Sigmoid colon (tissue), 3 donors: ENCODE data around the gene IMMP2L.

ENCODE experiments used
- POLR2A ChIP-seq, 2 donors: fragments of 450-650 bp; IDR thresholded peaks; one replicate each; pipeline ENCODE4 v1.6.1; 2016; ENCODE audit warnings: antibody characterized with exemption in 2 of 2, mild to moderate bottlenecking in 2 of 2, moderate library complexity in 2 of 2
- TF ChIP-seq, protein P1 (sequence below), 4 experiments: fragments of 450-650 bp in 3 of 4; fragments of 200-600 bp in 1 of 4; IDR thresholded peaks; one replicate each; pipeline ENCODE4 v1.5.1; 2016 to 2019; ENCODE audit warnings: antibody characterized with exemption in 4 of 4, mild to moderate bottlenecking in 3 of 4, moderate library complexity in 2 of 4

DNA sequence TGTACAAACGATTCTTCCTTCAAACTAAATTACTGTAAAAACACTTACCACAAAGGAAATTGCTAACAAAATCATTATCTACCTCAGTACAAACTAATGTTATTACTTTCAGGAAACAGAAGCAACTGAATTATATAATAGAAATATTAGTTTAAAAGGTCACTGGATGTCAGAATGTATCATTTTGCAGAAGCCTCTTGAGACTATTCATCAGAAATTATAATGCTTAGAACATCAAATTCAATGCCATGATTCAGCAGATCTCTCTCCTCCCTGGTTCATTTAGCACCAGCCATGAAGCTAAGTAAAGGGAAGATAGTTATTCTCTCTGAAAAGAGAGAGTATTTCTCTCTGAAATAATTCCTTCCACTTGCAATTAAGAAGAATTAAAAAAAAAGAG lies 223.3 kb downstream of the IMMP2L start:
- TF ChIP-seq, protein P1, sequence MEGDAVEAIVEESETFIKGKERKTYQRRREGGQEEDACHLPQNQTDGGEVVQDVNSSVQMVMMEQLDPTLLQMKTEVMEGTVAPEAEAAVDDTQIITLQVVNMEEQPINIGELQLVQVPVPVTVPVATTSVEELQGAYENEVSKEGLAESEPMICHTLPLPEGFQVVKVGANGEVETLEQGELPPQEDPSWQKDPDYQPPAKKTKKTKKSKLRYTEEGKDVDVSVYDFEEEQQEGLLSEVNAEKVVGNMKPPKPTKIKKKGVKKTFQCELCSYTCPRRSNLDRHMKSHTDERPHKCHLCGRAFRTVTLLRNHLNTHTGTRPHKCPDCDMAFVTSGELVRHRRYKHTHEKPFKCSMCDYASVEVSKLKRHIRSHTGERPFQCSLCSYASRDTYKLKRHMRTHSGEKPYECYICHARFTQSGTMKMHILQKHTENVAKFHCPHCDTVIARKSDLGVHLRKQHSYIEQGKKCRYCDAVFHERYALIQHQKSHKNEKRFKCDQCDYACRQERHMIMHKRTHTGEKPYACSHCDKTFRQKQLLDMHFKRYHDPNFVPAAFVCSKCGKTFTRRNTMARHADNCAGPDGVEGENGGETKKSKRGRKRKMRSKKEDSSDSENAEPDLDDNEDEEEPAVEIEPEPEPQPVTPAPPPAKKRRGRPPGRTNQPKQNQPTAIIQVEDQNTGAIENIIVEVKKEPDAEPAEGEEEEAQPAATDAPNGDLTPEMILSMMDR (IDR thresholded peaks at IDR 0.05), result no peak
- no peak for TF ChIP-seq POLR2A (IDR thresholded peaks at IDR 0.05)
